HG03060 (cell line): ENCODE measurements around the gene DUSP1.
"Not testable (repeated sequence)": the region's sequence is repeated elsewhere in the genome, so short reads cannot be mapped to it uniquely, and the experiment has no call there.

ENCODE experiments used
- ATAC-seq: cut with Tn5 transposase; IDR thresholded peaks from one replicate; pipeline ENCODE4 v1.9.1; 2021; ENCODE audit warnings: low read depth, moderate number of reproducible peaks; ENCODE audit not compliant: unreplicated experiment

The DUSP1 gene

GRCh38 chr5:172798422-172799215 is 27.6 kb upstream of the DUSP1 start:
- no peak for ATAC-seq

GRCh38 chr5:172797771-172798191 is 26.8 kb upstream of the DUSP1 start:
- ATAC-seq = no peak

GRCh38 chr5:172796306-172796705 is 25.3 kb upstream of the DUSP1 start:
- no peak for ATAC-seq

GRCh38 chr5:172795318-172795977 is 24.5 kb upstream of the DUSP1 start:
- no peak for ATAC-seq

GRCh38 chr5:172793577-172794488 is 22.8 kb upstream of the DUSP1 start:
- ATAC-seq = no peak

GRCh38 chr5:172792701-172793570 is 21.9 kb upstream of the DUSP1 start:
- no peak for ATAC-seq

GRCh38 chr5:172791726-172792445 is 20.9 kb upstream of the DUSP1 start:
- ATAC-seq = no peak

GRCh38 chr5:172791286-172791685 is 20.3 kb upstream of the DUSP1 start:
- no peak for ATAC-seq

GRCh38 chr5:172790496-172790889 is 19.5 kb upstream of the DUSP1 start:
- no peak for ATAC-seq

- ATAC-seq = no peak
Observed at GRCh38 chr5:172789687-172790495, 18.9 kb upstream of the DUSP1 start.

GRCh38 chr5:172788771-172789686 is 18.0 kb upstream of the DUSP1 start:
- ATAC-seq = no peak

GRCh38 chr5:172787538-172787937 is 16.5 kb upstream of the DUSP1 start:
- ATAC-seq = not testable (repeated sequence)

- ATAC-seq = no peak
Observed at GRCh38 chr5:172786736-172787462, 15.9 kb upstream of the DUSP1 start.

GRCh38 chr5:172785429-172786088 is 14.6 kb upstream of the DUSP1 start:
- ATAC-seq = no peak

- ATAC-seq = not testable (repeated sequence)
Observed at GRCh38 chr5:172784162-172784561, 13.2 kb upstream of the DUSP1 start.

GRCh38 chr5:172783319-172783718 is 12.3 kb upstream of the DUSP1 start:
- ATAC-seq = not testable (repeated sequence)
